Left lung (tissue), 10 donors: ENCODE results near the gene JAGN1. TPM values are rescaled to one million over a fixed set of nuclear protein-coding genes. Genes with fewer than 3 reads are reported as not detected.
A peak's percentile ranks its signal among the peaks of the same experiment; 100 is the strongest.
"Not testable (repeated sequence)": the region's sequence is repeated elsewhere in the genome, so short reads cannot be mapped to it uniquely, and the experiment has no call there.

Experiments
- ATAC-seq: fragments of 200-7000 bp; cut with Tn5 transposase; one replicate; pipeline ENCODE4 v1.9.1; 2020; ENCODE audit warnings: moderate library complexity
- DNase-seq, 4 donors: peaks; one replicate each; pipeline ENCODE4 v3.0.0-alpha.2; 2013 to 2020
- H3K27ac ChIP-seq, 2 donors: fragments of 200-600 bp; sonication (generic) in 1 of 2; one replicate each; pipeline versions ENCODE4 v1.5.0 to v1.8.0; 2020 to 2021
- H3K27me3 ChIP-seq, 2 donors: fragments of 200-600 bp; sonication (generic) in 1 of 2; one replicate each; pipeline versions ENCODE4 v1.5.0 to v1.8.0; 2020 to 2021
- H3K36me3 ChIP-seq, 2 donors: fragments of 200-600 bp; sonication (generic) in 1 of 2; one replicate each; pipeline versions ENCODE4 v1.5.0 to v1.8.0; 2020 to 2021
- H3K4me1 ChIP-seq, 2 donors: fragments of 200-600 bp; one replicate each; pipeline ENCODE4 v1.8.0; 2021
- H3K4me3 ChIP-seq, 2 donors: fragments of 200-600 bp; sonication (generic) in 1 of 2; one replicate each; pipeline versions ENCODE4 v1.5.0 to v1.8.0; 2020 to 2021; ENCODE audit warnings: mild to moderate bottlenecking in 1 of 2
- H3K9me3 ChIP-seq, 2 donors: fragments of 200-600 bp; sonication (generic) in 1 of 2; one replicate each; pipeline versions ENCODE4 v1.5.0 to v1.8.0; 2020 to 2021
- CTCF ChIP-seq, 2 donors: fragments of 200-600 bp; sonication (generic) in 1 of 2; IDR thresholded peaks; one replicate each; pipeline versions ENCODE4 v1.5.0 to v1.8.0; 2021; ENCODE audit warnings: antibody characterized with exemption in 2 of 2
- intact Hi-C, 2 donors: fragments of 100-400 bp; cut with DNase I; formaldehyde crosslinking; loops; one replicate each; pipeline versions ENCODE4 v1.11.2 to v1.14.2; 2022
- polyA plus RNA-seq, 6 donors: library from polyadenylated mRNA; unstranded; fragments of 120-200 nt; gene quantifications; one replicate each; pipeline ENCODE4 v1.2.1, GENCODE V29; 2013; ENCODE audit not compliant: insufficient read length in 6 of 6
- total RNA-seq, 2 donors: library from RNA; stranded (reverse); fragmentation: NEBNext Ultra II Directional; extraction: Animal tissue kit (Norgen Biotek cat#: 25700); gene quantifications; one replicate each; pipeline ENCODE4 v1.2.1, GENCODE V29; 2021
- donor health status: DM: no; HTN: yes; CAD: no.
- donor health status: DM: no; HTN: no; CAD: no.

JAGN1 gene
- total and polyA plus RNA-seq, 8 donors: 25.1 to 38.5 (median 34.9) TPM

GRCh38 chr3:9846231-9846630 lies 44.2 kb upstream of the JAGN1 start:
- H3K27ac ChIP-seq: no peak overlapping the region
- DNase-seq (no peak), ATAC-seq (no peak)
- H3K4me1 ChIP-seq: peaks cover 10 to 22% of the 10 kb centered on the region in 2 donors
- no peaks in the 10 kb centered on the region for H3K27me3 ChIP-seq
- peaks cover 0 to 6% of the 10 kb centered on the region in 2 donors for H3K36me3 ChIP-seq
- no peak overlapping the region for H3K4me3 ChIP-seq
- intact Hi-C loops: no loop called here
- no peak for TF ChIP-seq CTCF (IDR thresholded peaks at IDR 0.05)
- no peaks in the 10 kb centered on the region for H3K9me3 ChIP-seq

GRCh38 chr3:9846931-9847488 lies 43.4 kb upstream of the JAGN1 start:
- H3K36me3 ChIP-seq: no peaks in the 10 kb centered on the region
- no peaks in the 10 kb centered on the region for H3K27me3 ChIP-seq
- no peak for DNase-seq
- no peak overlapping the region for H3K4me3 ChIP-seq
- H3K27ac ChIP-seq: no peak overlapping the region
- H3K4me1 ChIP-seq: peaks cover 10 to 22% of the 10 kb centered on the region in 2 donors
- H3K9me3 ChIP-seq: no peaks in the 10 kb centered on the region
- intact Hi-C loops: no loop called here
- ATAC-seq: no peak
- TF ChIP-seq CTCF (IDR thresholded peaks at IDR 0.05): no peak

GRCh38 chr3:9847870-9848269 lies 42.5 kb upstream of the JAGN1 start:
- H3K36me3 ChIP-seq, H3K4me3 ChIP-seq, H3K27me3 ChIP-seq, DNase-seq, intact Hi-C loops, H3K9me3 ChIP-seq, ATAC-seq, H3K27ac ChIP-seq: not testable (repeated sequence)
- peaks cover 7 to 14% of the 10 kb centered on the region in 2 donors for H3K4me1 ChIP-seq

- intact Hi-C loops, H3K36me3 ChIP-seq, ATAC-seq: not testable (repeated sequence)
These were observed 41.5 kb upstream of the JAGN1 start for GRCh38 chr3:9848860-9849259.

GRCh38 chr3:9851383-9851782 lies 39.0 kb upstream of the JAGN1 start:
- DNase-seq, H3K27ac ChIP-seq, H3K4me1 ChIP-seq, H3K9me3 ChIP-seq, ATAC-seq, H3K27me3 ChIP-seq, H3K4me3 ChIP-seq, H3K36me3 ChIP-seq, intact Hi-C loops: not testable (repeated sequence)

More at GRCh38 chr3:9848860-9849259, 41.5 kb upstream of the JAGN1 start:
- H3K27ac ChIP-seq, DNase-seq, H3K4me1 ChIP-seq, H3K4me3 ChIP-seq, H3K9me3 ChIP-seq, H3K27me3 ChIP-seq: not testable (repeated sequence)
- TF ChIP-seq CTCF (IDR thresholded peaks at IDR 0.05): peak; percentile 34 to 51

GRCh38 chr3:9851926-9852325 lies 38.5 kb upstream of the JAGN1 start:
- ATAC-seq, H3K4me3 ChIP-seq, H3K36me3 ChIP-seq, H3K27ac ChIP-seq, H3K9me3 ChIP-seq, H3K4me1 ChIP-seq, DNase-seq, H3K27me3 ChIP-seq, intact Hi-C loops: not testable (repeated sequence)

- H3K27me3 ChIP-seq: no peaks in the 10 kb centered on the region
- no peaks in the 10 kb centered on the region for H3K36me3 ChIP-seq
- DNase-seq (no peak), ATAC-seq (no peak)
- no peak for TF ChIP-seq CTCF (IDR thresholded peaks at IDR 0.05)
- intact Hi-C loops: no loop called here
- no peaks in the 10 kb centered on the region for H3K9me3 ChIP-seq
- H3K4me1 ChIP-seq: peaks cover 0 to 4% of the 10 kb centered on the region in 2 donors
- H3K27ac ChIP-seq: no peak overlapping the region
- no peak overlapping the region for H3K4me3 ChIP-seq
These were observed 37.9 kb upstream of the JAGN1 start for GRCh38 chr3:9852528-9852927.

GRCh38 chr3:9854291-9854940 lies 36.0 kb upstream of the JAGN1 start:
- peak; percentile 37 for ATAC-seq
- H3K4me1 ChIP-seq, H3K4me3 ChIP-seq, H3K27me3 ChIP-seq, DNase-seq, H3K9me3 ChIP-seq, intact Hi-C loops, H3K36me3 ChIP-seq, H3K27ac ChIP-seq: not testable (repeated sequence)
